Measurements from ENCODE around the gene ABCC6. TPM values are rescaled to one million over a fixed set of nuclear protein-coding genes. Genes with fewer than 3 reads are reported as not detected.
"Not testable (repeated sequence)": the region's sequence is repeated elsewhere in the genome, so short reads cannot be mapped to it uniquely, and the experiment has no call there.

ABCC6 gene
- total RNA-seq, 1 experiment from 2014 or later = 1.1 TPM

GRCh38 chr16:16203494-16203893 lies 19.8 kb downstream of the ABCC6 start:
- H4K20me1 ChIP-seq (ENCODE audit: control insufficient read depth, insufficient read depth, insufficient read length); H2BK12ac ChIP-seq (ENCODE audit: insufficient read length, low read depth, low read length); H3K14ac ChIP-seq (ENCODE audit: insufficient read depth, low read length); H3K9ac ChIP-seq (ENCODE audit: extremely low read depth, insufficient read length, low read length); H2BK15ac ChIP-seq (ENCODE audit: low read depth, low read length); H3K23ac ChIP-seq (ENCODE audit: insufficient read length, low read depth, low read length); H2AK5ac ChIP-seq (ENCODE audit: insufficient read length, low read length); H3K27ac ChIP-seq (ENCODE audit: insufficient read length, low read depth, low read length); H2BK120ac ChIP-seq (ENCODE audit: low read depth, low read length, poor library complexity, severe bottlenecking); H2BK5ac ChIP-seq (ENCODE audit: insufficient read length, low read length); H4K8ac ChIP-seq (replicated peaks; ENCODE audit: insufficient read length, low read depth, low read length); H3K18ac ChIP-seq (ENCODE audit: insufficient read length, low read depth, low read length); H3T11ph ChIP-seq (ENCODE audit: low read length); H3K4me1 ChIP-seq (ENCODE audit: insufficient read depth, low read length); H3K56ac ChIP-seq (ENCODE audit: insufficient read length, low read depth, low read length); H3K79me1 ChIP-seq (ENCODE audit: insufficient read depth, low read depth, low read length, poor library complexity, severe bottlenecking); H3K27me3 ChIP-seq (ENCODE audit: insufficient read depth, low read length); DNase-seq; H3K4me3 Mint-ChIP-seq; H2AFZ ChIP-seq (ENCODE audit: low read length); H3K4me1 Mint-ChIP-seq; H4K5ac ChIP-seq (ENCODE audit: insufficient read length, low read depth, low read length); H3K36me3 Mint-ChIP-seq (ENCODE audit: insufficient read depth in 1 of 3, low read depth in 3 of 3); H3K9me3 ChIP-seq (ENCODE audit: control insufficient read depth, low read depth, low read length); H3K27me3 Mint-ChIP-seq (ENCODE audit: low read depth); H3K27ac Mint-ChIP-seq; H4K91ac ChIP-seq (ENCODE audit: insufficient read length, low read depth, low read length); H3K4ac ChIP-seq (ENCODE audit: low read depth, low read length); H3K9me3 Mint-ChIP-seq; H3K4me2 ChIP-seq (ENCODE audit: insufficient read depth, insufficient read length, low read length); H3K79me2 ChIP-seq (ENCODE audit: insufficient read depth, low read length); H2BK20ac ChIP-seq (ENCODE audit: low read depth, low read length, poor library complexity, severe bottlenecking); H3K23me2 ChIP-seq (ENCODE audit: insufficient read length, low read depth, low read length, poor library complexity, severe bottlenecking): not testable (repeated sequence)
- no CpG with 5 or more reads among the region's 6 CpGs for WGBS (ENCODE audit: extremely low coverage, insufficient read length, low lambda C conversion rate)
